DMS53 treated with DMSO at 0.1 percent for 48 hours (cell line): ENCODE results near the gene TEX2.
A peak's percentile ranks its signal among the peaks of the same experiment; 100 is the strongest.

Source experiments
- DNase-seq: peaks from one replicate; lab custom pipeline; 2025; ENCODE audit not compliant: unreplicated experiment; lab: John Stamatoyannopoulos, UW

Gene TEX2

GRCh38 chr17:64162554-64162953, 100.5 kb downstream of the TEX2 start:
- DNase-seq, result no peak

GRCh38 chr17:64161380-64162176, 101.5 kb downstream of the TEX2 start:
- no peak for DNase-seq

GRCh38 chr17:64160378-64160777, 102.7 kb downstream of the TEX2 start:
- no peak for DNase-seq

GRCh38 chr17:64158831-64159590, 104.0 kb downstream of the TEX2 start:
- no peak for DNase-seq

GRCh38 chr17:64158406-64158805, 104.7 kb downstream of the TEX2 start:
- no peak for DNase-seq

GRCh38 chr17:64157669-64158180, 105.3 kb downstream of the TEX2 start:
- DNase-seq, result no peak

- no peak for DNase-seq
These were observed 106.4 kb downstream of the TEX2 start for GRCh38 chr17:64156670-64157069.

- DNase-seq, result no peak
These were observed 107.1 kb downstream of the TEX2 start for GRCh38 chr17:64155751-64156544.

- no peak for DNase-seq
These were observed 107.9 kb downstream of the TEX2 start for GRCh38 chr17:64155129-64155528.

GRCh38 chr17:64154717-64155116, 108.3 kb downstream of the TEX2 start:
- no peak for DNase-seq

- no peak for DNase-seq
These were observed 108.8 kb downstream of the TEX2 start for GRCh38 chr17:64154313-64154695.

GRCh38 chr17:64153565-64154312, 109.3 kb downstream of the TEX2 start:
- no peak for DNase-seq

GRCh38 chr17:64152428-64153125, 110.5 kb downstream of the TEX2 start:
- no peak for DNase-seq

- no peak for DNase-seq
These were observed 112.1 kb downstream of the TEX2 start for GRCh38 chr17:64151016-64151368.

GRCh38 chr17:64150237-64151015, 112.6 kb downstream of the TEX2 start:
- DNase-seq, result peak; percentile 1

GRCh38 chr17:64149196-64149595, 113.9 kb downstream of the TEX2 start:
- DNase-seq, result no peak

- DNase-seq, result no peak
These were observed 114.4 kb downstream of the TEX2 start for GRCh38 chr17:64148699-64149098.

- DNase-seq, result no peak
These were observed 114.9 kb downstream of the TEX2 start for GRCh38 chr17:64148017-64148631.
